T-cell (primary cell): ENCODE data around the gene NES. TPM values are rescaled to one million over a fixed set of nuclear protein-coding genes. Genes with fewer than 3 reads are reported as not detected.

ENCODE experiments used
- ATAC-seq, 4 experiments: fragments of 200-7000 bp in 3 of 4; fragments of 150-1000 bp in 1 of 4; cut with Tn5 transposase; replicated peaks in 1 of 4; 1 replicate in 3 of 4; 2 replicates in 1 of 4; pipeline ENCODE4 v1.10.0; 2021; ENCODE audit warnings: moderate library complexity in 3 of 4, mild to moderate bottlenecking in 2 of 4, moderate number of reproducible peaks in 1 of 4
- CTCF ChIA-PET, 2 donors: fragments of 300-600 bp; sonication (Branson Sonifier 250); formaldehyde crosslinking; loops; one replicate each; lab custom pipeline; 2022; ENCODE audit warnings: antibody characterized with exemption in 2 of 2; lab: Charles Lee
- POLR2A ChIA-PET, 2 donors: fragments of 300-600 bp; sonication (Branson Sonifier 250); formaldehyde crosslinking; loops; one replicate each; lab custom pipeline; 2022; ENCODE audit warnings: antibody characterized with exemption in 2 of 2; lab: Charles Lee
- DNase-seq, 35 experiments: peaks; one replicate each; pipeline versions ENCODE4 v3.0.0 to v3.0.0-alpha.2; 2013 to 2023
- H3K27ac ChIP-seq: one replicate; pipeline ENCODE4 v1.5.1; 2013; ENCODE audit warnings: low read length
- H3K27me3 ChIP-seq, 2 experiments: replicated peaks in 1 of 2; 1 replicate in 1 of 2; 2 replicates in 1 of 2; pipeline versions ENCODE4 v1.6.1 to v1.7.0; 2013; ENCODE audit warnings: low read length in 1 of 2, mixed read lengths in 1 of 2; ENCODE audit not compliant: control insufficient read depth in 2 of 2, insufficient read depth in 2 of 2; ENCODE audit errors: extremely low read depth in 1 of 2
- H3K36me3 ChIP-seq, 2 donors: 1 replicate in 1 of 2; 2 replicates in 1 of 2; pipeline versions ENCODE4 v1.6.1 to v1.7.0; 2013; ENCODE audit warnings: low read length in 1 of 2; ENCODE audit not compliant: control insufficient read depth in 2 of 2, insufficient read depth in 1 of 2; ENCODE audit errors: extremely low read depth in 1 of 2
- H3K4me1 ChIP-seq, 2 experiments: 1 replicate in 1 of 2; 2 replicates in 1 of 2; pipeline versions ENCODE4 v1.6.1 to v1.7.0; 2013; ENCODE audit warnings: low read length in 2 of 2, mixed read lengths in 1 of 2; ENCODE audit not compliant: insufficient read depth in 2 of 2, control insufficient read depth in 1 of 2; ENCODE audit errors: extremely low read depth in 1 of 2
- H3K4me3 ChIP-seq, 2 donors: 1 replicate in 1 of 2; 2 replicates in 1 of 2; pipeline versions ENCODE4 v1.5.1 to v1.7.0; 2013; ENCODE audit warnings: mild to moderate bottlenecking in 2 of 2, low read length in 1 of 2, moderate library complexity in 1 of 2; ENCODE audit not compliant: control insufficient read depth in 1 of 2; ENCODE audit errors: extremely low read depth in 1 of 2
- H3K9me3 ChIP-seq: 2 replicates; pipeline ENCODE4 v1.7.0; 2013
- H3K27ac Mint-ChIP-seq, 2 donors: one replicate each; pipeline ENCODE4 v1.8.0; 2020 to 2021; ENCODE audit warnings: mild to moderate bottlenecking in 2 of 2, mixed read lengths in 2 of 2
- H3K27me3 Mint-ChIP-seq, 2 donors: one replicate each; pipeline ENCODE4 v1.8.0; 2021 to 2022; ENCODE audit warnings: mixed read lengths in 2 of 2
- H3K36me3 Mint-ChIP-seq: one replicate; pipeline ENCODE4 v1.8.0; 2021; ENCODE audit warnings: mixed read lengths
- H3K4me1 Mint-ChIP-seq, 3 donors: one replicate each; pipeline ENCODE4 v1.8.0; 2020 to 2022; ENCODE audit warnings: mixed read lengths in 3 of 3, mild to moderate bottlenecking in 1 of 3
- H3K4me3 Mint-ChIP-seq, 3 donors: one replicate each; pipeline ENCODE4 v1.8.0; 2020 to 2022; ENCODE audit warnings: mild to moderate bottlenecking in 3 of 3, mixed read lengths in 3 of 3, moderate library complexity in 3 of 3
- H3K9me3 Mint-ChIP-seq, 3 donors: one replicate each; pipeline ENCODE4 v1.8.0; 2020 to 2022; ENCODE audit warnings: mixed read lengths in 3 of 3
- WGBS: methylation state at CpG from one replicate; pipeline ENCODE4 v1.1.5; 2013; ENCODE audit warnings: missing lambda C conversion rate; ENCODE audit not compliant: insufficient coverage; 5-methylcytosine and 5-hydroxymethylcytosine counted together
- total RNA-seq, 35 experiments: library from RNA in 6 of 35; stranded (reverse) in 6 of 35; fragments of 120-200 nt in 1 of 35; gene quantifications; one replicate each; pipeline versions ENCODE4 v1.2.1 to v1.2.4 and lab custom pipeline; 2013 to 2026

NES gene
- total RNA-seq, 5 donors from 2014 or later (not counting 1 experiment from before 2014, with no cell fraction given) = 0.10 to 0.35 (median 0.25) TPM; not detected in 2

- Histone ChIP-seq H3K4me3 (no peak overlapping the region), H3K4me1 (peaks cover 18 to 32% of the 10 kb centered on the region in 2 experiments), H3K27me3 (peaks cover 5 to 84% of the 10 kb centered on the region in 2 experiments), H3K36me3 (no peaks in the 10 kb centered on the region), H3K27ac (no peak overlapping the region), H3K9me3 (no peaks in the 10 kb centered on the region)
- CTCF ChIA-PET = interaction anchor here (0.6 to 6.2 kb wide), 25 partner anchors 11 to 396 kb away, joined by 3 to 68 read pairs (median 4); partner anchors contain the start of genes CRABP2 (in 2 of the 2), METTL25B (in 2 of the 2), ISG20L2 (in 1 of the 2) and MRPL24 (in 1 of the 2)
- no peaks in the 10 kb centered on the region for H3K36me3 Mint-ChIP-seq
- WGBS = 2% methylated on average over 18 of the region's 23 CpGs
- POLR2A ChIA-PET = interaction anchor here (0.5 to 0.6 kb wide), 3 partner anchors 53 to 110 kb away, joined by 3 to 6 read pairs (median 3); no protein-coding TSS in a partner anchor
- peak; percentile 94 to 96 (median 96) for ATAC-seq
- peaks cover 23 to 33% (median 26%) of the 10 kb centered on the region in 3 donors for H3K4me1 Mint-ChIP-seq
- peak overlapping the region in 1 of 2 donors; percentile 12 for H3K27ac Mint-ChIP-seq
- peak overlapping the region in 1 of 3 donors; percentile 25 for H3K4me3 Mint-ChIP-seq
- H3K9me3 Mint-ChIP-seq = no peaks in the 10 kb centered on the region
- peak; percentile 43 to 84 (median 70) for DNase-seq
- peaks cover 41 to 61% of the 10 kb centered on the region in 2 donors for H3K27me3 Mint-ChIP-seq
Measured at GRCh38 chr1:156689035-156689952, 12.1 kb upstream of the NES start.

DNA sequence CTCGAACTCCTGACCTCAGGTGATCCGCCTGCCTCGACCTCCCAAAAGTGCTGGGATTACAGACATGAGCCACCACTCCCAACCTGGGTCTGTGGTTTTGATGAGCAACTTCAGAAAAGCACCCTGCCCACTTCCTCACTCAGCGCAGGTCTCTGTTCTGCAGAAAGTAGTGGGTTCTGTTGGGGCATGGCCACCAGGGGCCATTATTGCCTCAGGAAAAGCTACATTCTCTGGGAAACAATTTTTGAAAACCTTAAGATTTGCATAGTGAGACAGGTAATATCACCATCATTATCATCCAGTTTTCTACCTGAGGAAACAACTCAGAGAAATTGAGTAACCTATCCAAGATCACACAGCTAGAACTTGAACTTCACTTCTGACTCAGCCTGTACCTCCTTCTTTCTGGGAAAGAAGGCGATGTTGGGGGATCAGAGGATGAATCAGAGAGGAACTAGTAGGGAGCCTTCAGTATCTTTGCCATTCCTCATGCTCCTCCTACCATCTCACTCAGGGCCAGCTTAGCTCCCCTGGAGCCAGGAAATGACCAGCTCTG is 7.1 kb upstream of the NES start:
- ChIA-PET CTCF (interaction anchor here (0.6 to 1.8 kb wide), 5 partner anchors 22 to 244 kb away, joined by 3 to 7 read pairs (median 3); partner anchors contain the start of gene CRABP2 (in 1 of the 2)), POLR2A (no interaction called here)
- no peaks in the 10 kb centered on the region for H3K9me3 ChIP-seq
- no peak overlapping the region for H3K4me3 Mint-ChIP-seq
- peaks cover 6 to 66% of the 10 kb centered on the region in 2 experiments for H3K27me3 ChIP-seq
- no peaks in the 10 kb centered on the region for H3K36me3 ChIP-seq
- no peak overlapping the region for H3K27ac Mint-ChIP-seq
- peaks cover 25 to 47% of the 10 kb centered on the region in 2 donors for H3K27me3 Mint-ChIP-seq
- H3K4me3 ChIP-seq = no peak overlapping the region
- 0% methylated on average over 2 of the region's 5 CpGs for WGBS
- peaks cover 3 to 11% of the 10 kb centered on the region in 2 experiments for H3K4me1 ChIP-seq
- ATAC-seq (peak; percentile 70 to 86 (median 78)), DNase-seq (peak in 3 of 35 experiments; percentile 20 to 47 (median 31))
- H3K4me1 Mint-ChIP-seq = peaks cover 17 to 19% (median 19%) of the 10 kb centered on the region in 3 donors
- no peak overlapping the region for H3K27ac ChIP-seq
- H3K9me3 Mint-ChIP-seq = no peaks in the 10 kb centered on the region
- no peaks in the 10 kb centered on the region for H3K36me3 Mint-ChIP-seq

- H3K4me1 ChIP-seq = peaks cover 3 to 18% of the 10 kb centered on the region in 2 experiments
- H3K4me3 Mint-ChIP-seq = no peak overlapping the region
- H3K27ac ChIP-seq = no peak overlapping the region
- DNase-seq (no peak), ATAC-seq (no peak)
- ChIA-PET POLR2A (no interaction called here), CTCF (interaction anchor here in 1 of 2 donors (1.2 kb wide), 1 partner anchor 43 kb away, joined by 3 read pairs; no protein-coding TSS in a partner anchor)
- H3K27me3 Mint-ChIP-seq = peaks cover 36 to 56% of the 10 kb centered on the region in 2 donors
- H3K36me3 ChIP-seq = no peaks in the 10 kb centered on the region
- WGBS = 100% methylated on average over 1 of the region's 5 CpGs
- no peaks in the 10 kb centered on the region for H3K9me3 ChIP-seq
- H3K9me3 Mint-ChIP-seq = no peaks in the 10 kb centered on the region
- H3K27me3 ChIP-seq = peaks cover 9 to 71% of the 10 kb centered on the region in 2 experiments
- peaks cover 26 to 30% (median 29%) of the 10 kb centered on the region in 3 donors for H3K4me1 Mint-ChIP-seq
- no peaks in the 10 kb centered on the region for H3K36me3 Mint-ChIP-seq
- H3K4me3 ChIP-seq = no peak overlapping the region
- H3K27ac Mint-ChIP-seq = no peak overlapping the region
Measured at GRCh38 chr1:156682166-156682890, 5.1 kb upstream of the NES start.

GRCh38 chr1:156681196-156681960 is 4.2 kb upstream of the NES start:
- H3K4me1 Mint-ChIP-seq = peaks cover 28 to 34% (median 30%) of the 10 kb centered on the region in 3 donors
- H3K36me3 ChIP-seq = no peaks in the 10 kb centered on the region
- POLR2A ChIA-PET = no interaction called here
- ATAC-seq (no peak), DNase-seq (no peak)
- H3K27ac ChIP-seq = no peak overlapping the region
- H3K36me3 Mint-ChIP-seq = no peaks in the 10 kb centered on the region
- no peak overlapping the region for H3K4me3 ChIP-seq
- WGBS = 100% methylated on average over 2 of the region's 8 CpGs
- H3K27ac Mint-ChIP-seq = no peak overlapping the region
- H3K9me3 Mint-ChIP-seq = no peaks in the 10 kb centered on the region
- peaks cover 41 to 58% of the 10 kb centered on the region in 2 donors for H3K27me3 Mint-ChIP-seq
- H3K4me1 ChIP-seq = peaks cover 3 to 24% of the 10 kb centered on the region in 2 experiments
- H3K27me3 ChIP-seq = peaks cover 9 to 74% of the 10 kb centered on the region in 2 experiments
- no peak overlapping the region for H3K4me3 Mint-ChIP-seq
- H3K9me3 ChIP-seq = no peaks in the 10 kb centered on the region
- CTCF ChIA-PET = no interaction called here

- peaks cover 9 to 78% of the 10 kb centered on the region in 2 experiments for H3K27me3 ChIP-seq
Measured at GRCh38 chr1:156680056-156680455, 2.8 kb upstream of the NES start.

More at GRCh38 chr1:156680056-156680455, 2.8 kb upstream of the NES start:
- H3K27ac Mint-ChIP-seq = peak overlapping the region in 1 of 2 donors; percentile 8
- WGBS = 69% methylated on average over 2 of the region's 2 CpGs
- ChIA-PET CTCF (interaction anchor here in 1 of 2 donors (1.0 kb wide), 1 partner anchor 55 kb away, joined by 3 read pairs; no protein-coding TSS in a partner anchor), POLR2A (interaction anchor here in 1 of 2 donors (0.6 kb wide), 1 partner anchor 49 kb away, joined by 3 read pairs; the partner anchor contains the start of gene ISG20L2)
- Histone ChIP-seq H3K4me3 (no peak overlapping the region), H3K9me3 (no peaks in the 10 kb centered on the region), H3K27ac (no peak overlapping the region), H3K4me1 (peaks cover 3 to 24% of the 10 kb centered on the region in 2 experiments), H3K36me3 (no peaks in the 10 kb centered on the region)
- H3K36me3 Mint-ChIP-seq = no peaks in the 10 kb centered on the region
- no peak for DNase-seq
- peaks cover 41 to 67% of the 10 kb centered on the region in 2 donors for H3K27me3 Mint-ChIP-seq
- H3K4me1 Mint-ChIP-seq = peaks cover 28 to 34% (median 30%) of the 10 kb centered on the region in 3 donors
- no peak for ATAC-seq
- no peaks in the 10 kb centered on the region for H3K9me3 Mint-ChIP-seq
- no peak overlapping the region for H3K4me3 Mint-ChIP-seq
